AG09309 (cell line): Measurements from ENCODE around the gene PRSS56.

Experiments used
- DNase-seq: peaks from one replicate; pipeline ENCODE4 v3.0.0-alpha.2; 2010; ENCODE audit warnings: low read depth
- H3K4me3 ChIP-seq: 2 replicates; pipeline ENCODE4 v1.5.1; 2011; ENCODE audit warnings: mild to moderate bottlenecking, low read depth, low read length, moderate library complexity; ENCODE audit not compliant: control insufficient read depth
- TF ChIP-seq, protein P1 (sequence below): IDR thresholded peaks from 2 replicates; pipeline ENCODE4 v1.5.1; 2011; ENCODE audit warnings: mild to moderate bottlenecking, low read depth, low read length, inconsistent platforms; ENCODE audit not compliant: insufficient read depth, control insufficient read depth; ENCODE audit errors: missing control alignments

Gene PRSS56

DNA sequence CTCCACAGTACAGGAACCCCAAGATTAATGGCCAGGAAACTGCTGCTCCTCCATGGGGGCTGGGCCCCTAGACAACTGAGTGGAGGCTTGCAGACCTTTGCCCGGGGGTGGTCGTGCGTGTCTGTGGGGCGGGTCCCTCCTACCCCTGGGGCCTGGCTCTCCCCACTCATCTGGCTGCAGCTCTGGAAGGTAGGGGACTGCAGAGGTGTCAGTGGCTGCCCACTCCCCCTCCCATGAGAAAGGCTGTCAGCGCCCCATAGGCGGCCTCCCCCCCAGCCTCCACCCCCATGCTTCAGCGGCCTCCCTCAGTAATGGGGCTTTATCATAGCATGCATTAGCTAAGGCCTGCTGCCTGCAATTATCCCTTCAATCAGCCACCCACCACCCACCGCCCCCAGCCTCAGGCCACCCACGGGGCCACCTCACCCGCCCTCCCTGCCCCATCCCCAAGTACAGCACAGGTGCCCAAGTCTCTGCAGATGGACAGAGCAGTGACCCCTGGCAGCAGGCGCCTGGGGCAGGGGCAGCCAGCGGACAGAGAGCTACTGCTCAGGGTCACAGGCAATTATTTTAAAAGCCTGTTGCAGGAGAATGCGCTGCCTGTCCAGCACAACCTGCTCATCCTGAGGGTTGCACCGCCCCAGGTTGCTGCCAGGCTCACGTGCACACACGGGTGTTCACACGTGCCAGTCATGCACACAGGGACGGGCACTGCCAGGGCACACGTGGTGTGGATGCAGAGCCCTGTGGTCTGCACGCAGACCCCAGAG, 23.5 kb upstream of the PRSS56 start:
- TF ChIP-seq, protein P1, sequence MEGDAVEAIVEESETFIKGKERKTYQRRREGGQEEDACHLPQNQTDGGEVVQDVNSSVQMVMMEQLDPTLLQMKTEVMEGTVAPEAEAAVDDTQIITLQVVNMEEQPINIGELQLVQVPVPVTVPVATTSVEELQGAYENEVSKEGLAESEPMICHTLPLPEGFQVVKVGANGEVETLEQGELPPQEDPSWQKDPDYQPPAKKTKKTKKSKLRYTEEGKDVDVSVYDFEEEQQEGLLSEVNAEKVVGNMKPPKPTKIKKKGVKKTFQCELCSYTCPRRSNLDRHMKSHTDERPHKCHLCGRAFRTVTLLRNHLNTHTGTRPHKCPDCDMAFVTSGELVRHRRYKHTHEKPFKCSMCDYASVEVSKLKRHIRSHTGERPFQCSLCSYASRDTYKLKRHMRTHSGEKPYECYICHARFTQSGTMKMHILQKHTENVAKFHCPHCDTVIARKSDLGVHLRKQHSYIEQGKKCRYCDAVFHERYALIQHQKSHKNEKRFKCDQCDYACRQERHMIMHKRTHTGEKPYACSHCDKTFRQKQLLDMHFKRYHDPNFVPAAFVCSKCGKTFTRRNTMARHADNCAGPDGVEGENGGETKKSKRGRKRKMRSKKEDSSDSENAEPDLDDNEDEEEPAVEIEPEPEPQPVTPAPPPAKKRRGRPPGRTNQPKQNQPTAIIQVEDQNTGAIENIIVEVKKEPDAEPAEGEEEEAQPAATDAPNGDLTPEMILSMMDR: no peak
- H3K4me3 ChIP-seq: no peak overlapping the region
- DNase-seq: no peak

DNA sequence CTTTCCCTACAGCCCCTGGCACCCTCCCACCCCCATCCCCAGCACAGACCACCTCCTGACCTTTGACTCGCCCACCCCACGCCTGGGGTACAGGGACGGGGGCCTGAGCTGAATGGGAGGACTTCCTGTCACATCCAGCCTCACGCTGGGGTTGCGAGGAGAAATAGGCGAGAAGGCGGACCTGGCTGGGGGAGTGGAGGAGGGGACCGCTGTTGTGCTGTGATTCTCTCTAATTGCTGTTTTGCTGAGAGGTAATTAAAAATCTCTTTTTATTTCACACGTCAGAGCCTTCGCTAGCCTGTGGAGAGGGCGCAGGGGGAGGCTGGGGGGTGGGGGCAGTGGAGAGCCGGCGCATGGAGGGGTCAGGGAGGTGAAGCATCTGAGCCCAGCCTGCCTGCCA, 22.8 kb upstream of the PRSS56 start:
- DNase-seq: no peak
- TF ChIP-seq, protein P1: no peak

DNA sequence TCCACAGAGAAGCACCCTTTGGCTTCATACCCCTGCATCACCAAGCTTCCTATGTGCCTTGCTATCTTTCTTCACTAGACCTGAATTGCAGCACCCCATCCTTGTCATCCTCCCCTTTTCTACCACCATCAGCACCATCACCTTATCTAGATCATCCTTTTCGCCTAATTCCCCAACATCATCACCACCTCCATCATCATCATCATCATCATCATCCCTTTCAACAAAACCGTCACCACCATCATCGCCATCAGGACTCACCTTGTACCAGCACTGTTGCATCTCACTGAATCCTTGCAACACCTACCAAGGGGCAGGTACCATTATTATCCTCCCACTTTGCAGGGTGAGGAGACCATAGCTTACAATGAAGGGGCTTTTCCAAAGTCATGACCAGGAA, 21.7 kb upstream of the PRSS56 start:
- no peak for DNase-seq
- H3K4me3 ChIP-seq: no peak overlapping the region
- TF ChIP-seq, protein P1: no peak

More for the DNA sequence above, 22.8 kb upstream of the PRSS56 start:
- H3K4me3 ChIP-seq: no peak overlapping the region

DNA sequence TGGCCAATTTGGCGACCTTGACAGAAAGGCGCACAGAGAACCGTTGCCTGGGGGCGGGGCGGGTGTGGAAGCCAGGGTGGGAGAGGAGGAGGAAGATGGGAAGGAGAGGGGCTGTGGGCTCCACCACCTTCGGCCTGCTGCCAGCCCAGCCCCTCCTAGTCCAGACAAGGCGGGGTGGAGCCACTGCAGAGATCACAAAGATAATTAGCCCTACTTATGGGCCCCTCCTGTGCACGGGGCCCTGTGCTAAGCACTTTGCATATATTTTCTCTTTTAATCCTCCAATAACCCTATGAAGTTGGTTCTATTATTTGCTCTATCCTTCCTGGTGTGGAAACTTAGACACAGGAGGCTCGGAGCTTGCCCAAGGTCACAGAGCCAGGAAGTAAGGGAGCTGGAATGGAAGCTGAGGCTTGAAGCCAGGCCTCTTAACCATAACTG, 18.8 kb upstream of the PRSS56 start:
- TF ChIP-seq, protein P1: no peak
- no peak overlapping the region for H3K4me3 ChIP-seq
- DNase-seq: no peak

DNA sequence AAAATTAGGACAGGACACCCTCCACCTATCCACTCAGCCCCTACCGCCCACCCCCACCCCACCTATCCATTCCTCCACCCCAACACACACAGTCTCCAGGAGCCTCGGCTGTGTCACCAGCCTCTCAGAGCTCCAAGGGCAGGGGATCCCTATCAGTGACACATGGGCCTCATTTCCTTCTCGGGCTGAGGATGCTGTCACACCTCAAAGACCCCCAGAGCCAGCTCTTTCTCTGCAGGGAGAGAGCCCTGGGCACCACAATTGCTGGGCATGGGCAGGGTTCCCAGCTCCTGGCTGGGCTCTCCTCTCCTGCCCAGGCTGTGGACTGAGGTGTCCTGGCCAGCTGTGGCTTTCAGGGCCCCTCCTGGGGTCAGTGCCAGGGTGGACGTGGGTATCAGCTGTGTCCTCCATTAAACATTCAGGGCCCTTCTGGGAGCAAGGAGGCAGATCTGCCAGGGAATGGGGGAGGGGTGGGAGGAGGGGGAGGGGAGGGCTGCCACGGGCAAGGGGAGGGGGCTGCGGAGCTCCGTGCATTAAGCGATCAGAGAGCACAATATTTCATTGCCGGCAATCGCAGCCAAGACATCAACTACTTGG, 18.3 kb upstream of the PRSS56 start:
- TF ChIP-seq, protein P1: no peak
- DNase-seq: no peak
- no peak overlapping the region for H3K4me3 ChIP-seq

DNA sequence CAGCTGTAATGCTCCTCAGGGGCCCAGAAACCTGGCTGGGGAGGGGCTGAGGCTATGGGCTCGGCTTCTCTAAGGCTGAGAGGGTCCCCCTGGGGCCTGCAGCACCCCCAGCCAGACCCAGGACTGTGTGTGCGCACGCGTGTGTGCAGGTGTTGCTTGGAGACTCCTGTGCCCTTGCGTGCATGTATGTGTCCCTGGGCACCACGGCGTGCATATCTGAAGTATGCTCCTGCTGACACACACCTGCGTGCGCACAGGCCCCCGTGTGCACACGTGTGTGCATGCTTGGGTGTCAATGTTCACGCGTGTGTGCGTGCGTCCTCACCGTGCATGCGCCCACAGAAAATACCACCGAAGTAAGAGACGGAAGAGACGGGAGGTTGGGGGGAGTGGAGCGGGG, 17.7 kb upstream of the PRSS56 start:
- no peak for DNase-seq
- TF ChIP-seq, protein P1: no peak
- no peak overlapping the region for H3K4me3 ChIP-seq
